CD4-positive, alpha-beta T cell (primary cell): ENCODE results near the gene BLTP3B. TPM values are rescaled to one million over a fixed set of nuclear protein-coding genes. Genes with fewer than 3 reads are reported as not detected.
"Not testable (repeated sequence)": the region's sequence is repeated elsewhere in the genome, so short reads cannot be mapped to it uniquely, and the experiment has no call there.

ENCODE experiments used
- ATAC-seq: fragments of 200-7000 bp; cut with Tn5 transposase; one replicate; pipeline ENCODE4 v1.10.0; 2022; ENCODE audit warnings: mild to moderate bottlenecking; ENCODE audit not compliant: poor library complexity
- CTCF ChIA-PET: fragments of 350-600 bp; sonication (Branson Sonifier 250); formaldehyde crosslinking; loops from one replicate; lab custom pipeline; 2021; ENCODE audit warnings: antibody characterized with exemption, inconsistent platforms; lab: Charles Lee
- POLR2A ChIA-PET: fragments of 350-600 bp; sonication (Branson Sonifier 250); formaldehyde crosslinking; loops from one replicate; lab custom pipeline; 2021; ENCODE audit warnings: antibody characterized with exemption, inconsistent platforms; lab: Charles Lee
- DNase-seq, 14 experiments: peaks; one replicate each; pipeline ENCODE4 v3.0.0-alpha.2; 2013 to 2020; ENCODE audit warnings: mixed read lengths in 2 of 14
- H3K27ac ChIP-seq, 2 donors: one replicate each; pipeline versions ENCODE4 v1.5.1 to v1.7.0; 2013; ENCODE audit warnings: low read length in 2 of 2, low read depth in 1 of 2, mild to moderate bottlenecking in 1 of 2
- H3K27me3 ChIP-seq, 2 experiments: 1 replicate in 1 of 2; 2 replicates in 1 of 2; pipeline versions ENCODE4 v1.6.1 to v1.7.0; 2013; ENCODE audit warnings: low read length in 2 of 2, control low read depth in 1 of 2, mild to moderate bottlenecking in 1 of 2, moderate library complexity in 1 of 2; ENCODE audit not compliant: insufficient read depth in 2 of 2, control insufficient read depth in 1 of 2
- H3K36me3 ChIP-seq: one replicate; pipeline ENCODE4 v1.6.1; 2013; ENCODE audit warnings: low read length, control low read depth; ENCODE audit not compliant: insufficient read depth
- H3K4me1 ChIP-seq: one replicate; pipeline ENCODE4 v1.6.1; 2013; ENCODE audit warnings: low read length, control low read depth; ENCODE audit not compliant: insufficient read depth
- H3K4me3 ChIP-seq: one replicate; pipeline ENCODE4 v1.5.1; 2013; ENCODE audit warnings: mild to moderate bottlenecking, low read length, moderate library complexity
- H3K9me3 ChIP-seq, 2 experiments: 1 replicate in 1 of 2; 2 replicates in 1 of 2; pipeline versions ENCODE4 v1.6.1 to v1.7.0; 2013; ENCODE audit warnings: low read length in 2 of 2, mild to moderate bottlenecking in 2 of 2, control low read depth in 1 of 2, moderate library complexity in 1 of 2; ENCODE audit not compliant: control insufficient read depth in 1 of 2, insufficient read depth in 1 of 2
- H3K27ac Mint-ChIP-seq: one replicate; pipeline ENCODE4 v1.8.0; 2020; ENCODE audit warnings: mixed read lengths
- H3K27me3 Mint-ChIP-seq: one replicate; pipeline ENCODE4 v1.8.0; 2021; ENCODE audit warnings: mixed read lengths
- H3K36me3 Mint-ChIP-seq: one replicate; pipeline ENCODE4 v1.8.0; 2021; ENCODE audit warnings: low read depth, mixed read lengths
- H3K4me1 Mint-ChIP-seq: one replicate; pipeline ENCODE4 v1.8.0; 2021; ENCODE audit warnings: low read depth, mixed read lengths
- H3K4me3 Mint-ChIP-seq: one replicate; pipeline ENCODE4 v1.8.0; 2020; ENCODE audit warnings: mild to moderate bottlenecking, mixed read lengths
- H3K9me3 Mint-ChIP-seq: one replicate; pipeline ENCODE4 v1.8.0; 2020; ENCODE audit warnings: mixed read lengths
- CTCF ChIP-seq: fragments of 200-600 bp; IDR thresholded peaks from one replicate; pipeline ENCODE4 v1.8.0; 2022; ENCODE audit warnings: antibody characterized with exemption, mild to moderate bottlenecking
- intact Hi-C, 2 experiments: fragments of 100-400 bp; cut with DNase I in 1 of 2; cut with micrococcal nuclease in 1 of 2; formaldehyde crosslinking; loops; one replicate each; pipeline versions ENCODE4 v1.15.1 to v1.9.0; 2023 to 2025; cut with DNase I, micrococcal nuclease
- total RNA-seq, 174 experiments: library from RNA in 2 of 174; stranded (reverse) in 2 of 174; gene quantifications; one replicate each; pipeline ENCODE4 v1.2.3 and lab custom pipeline; 2021 to 2026

The BLTP3B gene
- total RNA-seq, 2 experiments from 2014 or later, result 23.0 to 23.4 TPM

DNA sequence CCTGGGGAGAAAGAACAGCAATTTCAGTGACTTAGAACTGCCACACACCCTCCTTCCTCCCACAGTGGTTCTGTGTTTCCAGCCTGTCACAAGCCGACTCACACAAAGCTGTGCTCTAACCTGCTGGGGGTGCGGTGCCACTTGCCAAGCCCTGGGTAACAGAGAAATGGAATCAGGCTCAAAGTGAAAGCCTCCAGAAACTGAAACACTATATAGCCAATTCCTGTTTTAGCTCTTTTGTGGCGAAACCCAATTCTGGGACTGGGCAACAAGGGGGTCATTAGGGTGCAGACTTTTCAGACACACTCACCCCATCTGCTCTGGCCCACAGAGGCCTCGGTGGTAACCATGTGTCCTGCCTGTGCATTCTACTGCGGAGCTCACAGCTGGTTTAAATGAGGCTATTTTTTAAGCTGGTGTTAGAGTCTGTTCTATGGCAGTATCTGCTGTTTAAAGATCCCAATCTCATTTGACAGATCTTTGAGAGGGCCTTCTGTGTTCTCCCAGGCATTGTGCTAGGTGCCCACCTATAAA, 42.8 kb upstream of the BLTP3B start:
- no peak overlapping the region for H3K27ac Mint-ChIP-seq
- POLR2A ChIA-PET, result no interaction called here

GRCh38 chr12:100184549-100185145, 42.0 kb upstream of the BLTP3B start:
- DNase-seq (no peak), ATAC-seq (no peak)
- peaks cover 37% of the 10 kb centered on the region for H3K36me3 Mint-ChIP-seq
- no peak for TF ChIP-seq CTCF
- H3K4me1 Mint-ChIP-seq, result no peaks in the 10 kb centered on the region
- POLR2A ChIA-PET, result no interaction called here
- no peaks in the 10 kb centered on the region for H3K27me3 ChIP-seq
- CTCF ChIA-PET, result interaction anchor here (1.1 kb wide), 1 partner anchor 30 kb away, joined by 3 read pairs; no protein-coding TSS in a partner anchor
- H3K27ac ChIP-seq, result no peak overlapping the region
- peaks cover 0 to 5% of the 10 kb centered on the region in 2 experiments for H3K9me3 ChIP-seq
- H3K27ac Mint-ChIP-seq, result no peak overlapping the region
- H3K9me3 Mint-ChIP-seq, result no peaks in the 10 kb centered on the region
- no peaks in the 10 kb centered on the region for H3K36me3 ChIP-seq
- intact Hi-C loops, result no loop called here
- no peaks in the 10 kb centered on the region for H3K27me3 Mint-ChIP-seq
- H3K4me3 ChIP-seq, result no peak overlapping the region
- no peak overlapping the region for H3K4me3 Mint-ChIP-seq
- no peaks in the 10 kb centered on the region for H3K4me1 ChIP-seq

More for the DNA sequence above, 42.8 kb upstream of the BLTP3B start:
- DNase-seq (no peak), ATAC-seq (no peak)
- Histone ChIP-seq H3K9me3 (peaks cover 0 to 5% of the 10 kb centered on the region in 2 experiments), H3K36me3 (peaks cover 2% of the 10 kb centered on the region), H3K4me3 (no peak overlapping the region), H3K4me1 (no peaks in the 10 kb centered on the region), H3K27ac (no peak overlapping the region), H3K27me3 (no peaks in the 10 kb centered on the region)
- Mint-ChIP-seq H3K27me3 (no peaks in the 10 kb centered on the region), H3K36me3 (peaks cover 41% of the 10 kb centered on the region), H3K4me3 (no peak overlapping the region), H3K4me1 (no peaks in the 10 kb centered on the region), H3K9me3 (no peaks in the 10 kb centered on the region)
- no peak for TF ChIP-seq CTCF
- CTCF ChIA-PET, result interaction anchor here (1.4 kb wide), 1 partner anchor 17 kb away, joined by 6 read pairs; no protein-coding TSS in a partner anchor
- intact Hi-C loops, result no loop called here

GRCh38 chr12:100179252-100179651, 36.6 kb upstream of the BLTP3B start:
- no peak overlapping the region for H3K27ac ChIP-seq
- Mint-ChIP-seq H3K4me3 (no peak overlapping the region), H3K36me3 (peaks cover 40% of the 10 kb centered on the region), H3K4me1 (no peaks in the 10 kb centered on the region), H3K9me3 (no peaks in the 10 kb centered on the region), H3K27ac (no peak overlapping the region), H3K27me3 (no peaks in the 10 kb centered on the region)
- H3K27me3 ChIP-seq, result no peaks in the 10 kb centered on the region
- CTCF ChIA-PET, result no interaction called here
- intact Hi-C loops, result no loop called here
- TF ChIP-seq CTCF, result no peak
- peaks cover 3% of the 10 kb centered on the region for H3K36me3 ChIP-seq
- H3K4me1 ChIP-seq, result no peaks in the 10 kb centered on the region
- DNase-seq (no peak), ATAC-seq (no peak)
- POLR2A ChIA-PET, result no interaction called here
- no peaks in the 10 kb centered on the region for H3K9me3 ChIP-seq
- H3K4me3 ChIP-seq, result no peak overlapping the region

GRCh38 chr12:100176493-100176892, 33.8 kb upstream of the BLTP3B start:
- ATAC-seq, H3K4me1 ChIP-seq, H3K4me3 Mint-ChIP-seq, POLR2A ChIA-PET, H3K27me3 ChIP-seq, H3K9me3 ChIP-seq, H3K4me1 Mint-ChIP-seq, H3K27me3 Mint-ChIP-seq, H3K27ac ChIP-seq, CTCF ChIA-PET, DNase-seq, H3K4me3 ChIP-seq, H3K27ac Mint-ChIP-seq, H3K9me3 Mint-ChIP-seq, intact Hi-C loops: not testable (repeated sequence)
- H3K36me3 ChIP-seq, result peaks cover 11% of the 10 kb centered on the region
- peaks cover 53% of the 10 kb centered on the region for H3K36me3 Mint-ChIP-seq
